Uterus (tissue), 2 donors: ENCODE data around the gene AMER3.

Experiments
- POLR2A ChIP-seq, 2 donors: fragments of 450-650 bp; IDR thresholded peaks; one replicate each; pipeline ENCODE4 v1.6.1; 2016; ENCODE audit warnings: antibody characterized with exemption in 2 of 2, mild to moderate bottlenecking in 1 of 2, moderate library complexity in 1 of 2
- TF ChIP-seq, protein P1 (sequence below), 4 experiments: fragments of 200-600 bp in 2 of 4; fragments of 450-650 bp in 2 of 4; sonication (generic) in 2 of 4; IDR thresholded peaks; one replicate each; pipeline ENCODE4 v1.5.1; 2016 to 2019; ENCODE audit warnings: antibody characterized with exemption in 4 of 4, mild to moderate bottlenecking in 2 of 4, moderate library complexity in 1 of 4

- TF ChIP-seq, protein P1, sequence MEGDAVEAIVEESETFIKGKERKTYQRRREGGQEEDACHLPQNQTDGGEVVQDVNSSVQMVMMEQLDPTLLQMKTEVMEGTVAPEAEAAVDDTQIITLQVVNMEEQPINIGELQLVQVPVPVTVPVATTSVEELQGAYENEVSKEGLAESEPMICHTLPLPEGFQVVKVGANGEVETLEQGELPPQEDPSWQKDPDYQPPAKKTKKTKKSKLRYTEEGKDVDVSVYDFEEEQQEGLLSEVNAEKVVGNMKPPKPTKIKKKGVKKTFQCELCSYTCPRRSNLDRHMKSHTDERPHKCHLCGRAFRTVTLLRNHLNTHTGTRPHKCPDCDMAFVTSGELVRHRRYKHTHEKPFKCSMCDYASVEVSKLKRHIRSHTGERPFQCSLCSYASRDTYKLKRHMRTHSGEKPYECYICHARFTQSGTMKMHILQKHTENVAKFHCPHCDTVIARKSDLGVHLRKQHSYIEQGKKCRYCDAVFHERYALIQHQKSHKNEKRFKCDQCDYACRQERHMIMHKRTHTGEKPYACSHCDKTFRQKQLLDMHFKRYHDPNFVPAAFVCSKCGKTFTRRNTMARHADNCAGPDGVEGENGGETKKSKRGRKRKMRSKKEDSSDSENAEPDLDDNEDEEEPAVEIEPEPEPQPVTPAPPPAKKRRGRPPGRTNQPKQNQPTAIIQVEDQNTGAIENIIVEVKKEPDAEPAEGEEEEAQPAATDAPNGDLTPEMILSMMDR (IDR thresholded peaks at IDR 0.05), result no peak
- TF ChIP-seq POLR2A (IDR thresholded peaks at IDR 0.05), result no peak
Observed at GRCh38 chr2:130799295-130799694, 44.0 kb downstream of the AMER3 start.
